GM12891 (cell line): ENCODE data around the gene COL20A1.

Source experiments
- POLR2A ChIP-seq: IDR thresholded peaks from 2 replicates; pipeline ENCODE4 v1.6.1; 2011; ENCODE audit warnings: low read depth, low read length, control low read depth
- POLR2AphosphoS5 ChIP-seq: IDR thresholded peaks from 2 replicates; pipeline ENCODE4 v1.6.1; 2011; ENCODE audit warnings: low read depth, low read length, control low read depth
- POU2F2 ChIP-seq: IDR thresholded peaks from 2 replicates; pipeline ENCODE4 v1.6.1; 2011; ENCODE audit warnings: low read depth, mild to moderate bottlenecking, control low read depth, low read length, moderate library complexity
- SPI1 ChIP-seq: IDR thresholded peaks from 2 replicates; pipeline ENCODE4 v1.6.1; 2011; ENCODE audit warnings: low read depth, low read length, control low read depth
- TAF1 ChIP-seq: IDR thresholded peaks from 2 replicates; pipeline ENCODE4 v1.6.1; 2011; ENCODE audit warnings: low read depth, low read length, control low read depth

DNA sequence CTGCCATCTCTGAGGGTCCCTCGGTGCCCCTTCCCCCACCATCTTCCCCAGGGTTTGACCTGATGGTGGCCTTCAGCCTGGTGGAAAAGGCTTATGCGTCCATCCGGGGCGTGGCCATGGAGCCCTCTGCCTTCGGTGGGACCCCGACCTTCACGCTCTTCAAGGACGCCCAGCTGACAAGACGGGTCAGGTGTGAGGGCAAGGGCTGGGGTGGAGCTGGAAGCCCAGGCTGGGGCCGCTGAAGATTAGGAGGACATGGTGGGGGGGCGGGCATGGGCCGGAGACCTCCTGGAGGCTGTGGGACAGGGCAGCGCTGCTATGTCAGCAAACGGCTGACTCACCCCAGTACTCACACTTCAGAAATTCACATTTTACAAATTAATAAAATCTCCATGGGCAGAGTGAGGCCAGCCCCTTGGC lies 23.5 kb downstream of the COL20A1 start:
- TF ChIP-seq SPI1, result no peak
- no peak for TF ChIP-seq POLR2A
- TF ChIP-seq POLR2AphosphoS5, result no peak
- TF ChIP-seq TAF1, result no peak
- no peak for TF ChIP-seq POU2F2
